GM08714 (cell line): Measurements from ENCODE around the gene SH3BP5L.
"Not testable (repeated sequence)": the region's sequence is repeated elsewhere in the genome, so short reads cannot be mapped to it uniquely, and the experiment has no call there.

ENCODE experiments used
- H3K4me3 ChIP-seq: fragments of 200-500 bp; sonication (Bioruptor generic); 2 replicates; pipeline ENCODE4 v1.5.1; 2014; ENCODE audit warnings: mild to moderate bottlenecking, low read length, inconsistent platforms
- ZNF274 ChIP-seq: IDR thresholded peaks from 2 replicates; pipeline ENCODE4 v1.6.1; 2012; ENCODE audit warnings: mild to moderate bottlenecking, low read depth, low read length

SH3BP5L gene

DNA sequence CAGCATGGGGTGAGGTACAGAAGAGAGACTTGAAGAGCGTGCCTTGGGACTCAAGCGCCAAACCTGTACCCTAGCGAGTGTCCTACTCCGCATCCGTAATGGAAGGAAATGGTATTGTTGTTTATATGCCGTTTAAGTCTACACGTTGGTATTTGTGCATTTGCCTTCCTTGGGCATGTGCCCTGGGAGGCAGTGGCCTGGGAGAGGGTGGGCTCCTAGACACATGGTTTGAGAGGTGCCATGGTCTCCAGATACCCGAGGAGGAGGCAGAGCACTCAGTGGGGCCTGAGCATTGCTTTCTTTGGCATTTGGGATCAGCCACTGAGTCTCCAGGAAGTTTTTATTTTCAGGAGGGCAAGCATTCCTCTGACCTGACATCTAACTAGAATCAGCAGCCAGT, 18.8 kb upstream of the SH3BP5L start:
- H3K4me3 ChIP-seq = no peak overlapping the region
- TF ChIP-seq ZNF274 = no peak

DNA sequence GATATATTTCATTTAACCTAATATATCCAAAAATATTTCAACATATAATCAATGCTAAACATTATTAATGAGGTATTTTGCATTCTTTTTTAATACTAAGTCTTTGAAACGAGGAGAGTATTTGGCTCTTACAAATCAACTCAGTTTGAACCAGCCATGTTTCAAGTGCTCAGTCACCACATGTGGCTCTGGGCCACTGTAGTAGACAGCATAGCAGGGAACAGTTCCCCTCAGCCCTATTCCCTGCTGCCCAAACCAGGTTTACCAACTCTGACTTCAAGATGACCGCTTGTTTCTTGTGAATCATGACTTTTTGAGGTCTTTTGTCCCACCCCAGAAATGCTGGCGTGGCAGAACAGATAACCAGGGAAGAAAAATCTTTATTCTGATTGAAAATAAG, 18.0 kb upstream of the SH3BP5L start:
- TF ChIP-seq ZNF274 = no peak
- H3K4me3 ChIP-seq = no peak overlapping the region

DNA sequence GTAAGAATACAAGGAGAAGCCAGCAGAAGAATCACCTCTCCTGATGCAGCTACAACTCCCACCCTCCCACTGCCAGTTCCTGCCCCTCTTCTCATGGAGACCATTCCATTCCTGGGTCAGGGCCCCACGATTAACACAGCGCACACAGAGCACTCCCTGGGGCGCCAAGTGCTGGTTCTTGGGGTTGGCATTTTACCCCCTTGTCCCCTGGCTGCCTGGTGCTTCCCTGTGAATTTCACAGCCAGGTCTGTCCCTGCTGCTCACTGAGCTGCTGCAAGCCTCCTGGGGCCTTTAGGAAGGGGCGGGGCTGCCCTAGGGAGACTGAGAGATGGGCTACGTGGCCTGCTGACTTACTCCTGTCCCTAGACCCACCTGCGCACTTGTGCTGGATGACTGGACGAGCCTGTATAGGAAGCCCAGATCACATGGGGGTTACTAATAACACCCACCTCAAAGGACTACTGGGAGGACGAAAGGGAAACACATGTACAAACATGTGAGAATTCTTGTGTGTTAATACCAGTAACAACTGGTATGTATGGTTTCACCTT, 17.1 kb upstream of the SH3BP5L start:
- no peak for TF ChIP-seq ZNF274
- H3K4me3 ChIP-seq = no peak overlapping the region

DNA sequence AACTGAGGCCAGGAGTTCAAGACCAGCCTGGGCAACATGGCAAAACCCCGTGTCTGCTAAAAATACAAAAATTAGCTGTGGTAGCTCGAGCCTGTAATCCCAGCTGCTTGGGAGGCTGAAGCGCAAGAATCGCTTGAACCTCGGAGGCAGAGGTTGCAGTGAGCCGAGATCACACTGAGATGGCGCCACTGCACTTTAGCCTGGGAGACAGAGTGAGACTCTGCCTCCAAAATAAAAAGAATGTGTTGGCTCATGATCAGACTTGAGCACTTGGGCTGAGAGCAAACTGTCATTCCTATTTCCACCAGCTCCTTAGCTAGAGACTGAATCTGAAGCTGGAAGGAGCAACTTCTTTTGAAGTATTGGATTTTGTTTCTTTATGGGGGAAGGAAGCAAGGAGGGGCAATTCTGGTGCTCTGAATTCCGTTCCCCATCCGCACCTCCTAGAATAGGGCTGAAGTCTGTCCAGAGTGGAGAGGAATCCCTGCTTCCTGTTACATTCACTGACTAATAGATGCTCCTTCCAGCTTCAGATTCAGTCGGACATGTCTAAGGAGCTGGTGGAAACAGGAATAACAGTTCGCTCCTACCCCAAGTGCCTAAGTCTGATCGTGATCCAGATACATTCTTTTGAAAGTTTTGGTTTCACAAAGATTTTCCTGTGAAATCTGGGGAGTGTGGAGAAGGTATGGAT, 16.1 kb upstream of the SH3BP5L start:
- H3K4me3 ChIP-seq = no peak overlapping the region
- TF ChIP-seq ZNF274 = no peak

DNA sequence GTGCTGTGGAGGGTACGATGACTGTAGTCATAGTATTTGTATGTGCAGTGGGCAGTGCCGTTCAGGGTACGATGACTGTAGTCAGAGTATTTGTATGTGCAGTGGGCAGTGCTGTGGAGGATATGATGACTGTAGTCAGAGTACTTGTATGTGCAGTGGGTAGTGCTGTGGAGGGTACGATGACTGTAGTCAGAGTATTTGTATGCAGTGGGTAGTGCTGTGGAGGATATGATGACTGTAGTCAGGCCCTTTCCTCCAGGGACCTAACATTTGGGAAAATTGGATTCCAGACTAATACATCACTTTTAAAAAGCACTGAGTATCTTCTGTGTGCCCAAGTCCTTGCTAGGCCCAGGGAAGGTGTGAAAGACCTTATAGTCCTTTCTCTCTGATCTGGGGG, 15.2 kb upstream of the SH3BP5L start:
- TF ChIP-seq ZNF274 = no peak
- H3K4me3 ChIP-seq = no peak overlapping the region

DNA sequence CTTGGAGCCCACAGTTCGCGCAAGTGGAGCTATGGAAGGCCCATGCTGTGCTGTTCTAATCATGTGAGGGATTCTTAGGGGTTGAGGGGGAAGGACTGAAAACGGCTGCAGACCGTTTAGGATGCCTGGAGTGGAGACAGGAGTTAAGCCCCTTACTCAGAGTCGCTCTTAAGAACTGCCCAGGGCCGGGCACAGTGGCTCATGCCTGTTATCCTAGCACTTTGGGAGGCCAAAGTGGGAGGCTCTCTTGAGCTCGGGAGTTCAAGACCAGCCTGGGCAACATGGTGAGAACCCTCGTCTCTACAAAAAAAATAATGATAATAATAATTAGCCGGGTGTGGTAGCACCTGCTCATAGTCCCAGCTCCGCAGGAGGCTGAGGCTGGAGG, 13.4 kb upstream of the SH3BP5L start:
- peak overlapping the region; percentile 64 for H3K4me3 ChIP-seq
- TF ChIP-seq ZNF274 = no peak

DNA sequence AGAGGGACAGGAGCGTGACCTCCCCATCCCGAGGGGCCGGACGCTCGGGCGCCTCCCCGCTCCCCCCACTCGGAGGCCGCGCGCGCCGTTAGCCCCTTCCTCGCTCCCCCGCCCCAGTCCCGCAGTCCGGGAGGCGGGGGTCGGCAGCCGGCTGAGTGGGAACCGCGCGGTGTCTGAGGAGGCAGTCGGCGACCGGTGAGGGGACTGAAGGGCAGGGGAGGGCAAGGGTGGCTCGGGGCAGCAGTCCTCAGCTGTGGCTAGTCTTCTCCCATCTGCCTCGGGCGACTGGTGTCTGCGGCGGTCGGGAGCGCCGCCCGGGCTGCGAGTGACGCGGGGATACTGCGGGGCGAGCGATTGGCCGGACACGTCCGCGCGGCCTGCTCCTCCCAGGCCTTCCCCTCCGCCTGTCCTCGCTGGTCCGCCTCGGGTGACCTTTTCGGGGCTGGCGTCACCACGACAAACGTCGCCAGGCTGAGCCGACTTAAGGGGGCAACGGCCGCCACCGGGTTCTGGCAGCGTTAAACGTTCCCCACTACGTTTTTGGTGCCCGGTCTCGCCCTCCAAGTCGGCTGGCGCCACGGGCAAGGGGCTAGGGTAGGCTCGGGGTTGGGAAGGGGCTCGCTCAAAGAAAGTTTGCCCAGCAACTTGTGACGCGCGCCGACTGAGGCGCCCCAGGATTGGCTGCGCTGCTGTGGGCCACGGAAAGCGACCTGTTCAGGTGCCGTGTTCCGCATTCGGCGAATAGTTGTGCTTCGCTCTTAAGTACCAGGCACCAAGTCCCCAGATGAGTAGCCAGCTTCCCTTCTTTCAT, 12.8 kb upstream of the SH3BP5L start:
- no peak for TF ChIP-seq ZNF274
- peak overlapping the region; percentile 64 for H3K4me3 ChIP-seq

DNA sequence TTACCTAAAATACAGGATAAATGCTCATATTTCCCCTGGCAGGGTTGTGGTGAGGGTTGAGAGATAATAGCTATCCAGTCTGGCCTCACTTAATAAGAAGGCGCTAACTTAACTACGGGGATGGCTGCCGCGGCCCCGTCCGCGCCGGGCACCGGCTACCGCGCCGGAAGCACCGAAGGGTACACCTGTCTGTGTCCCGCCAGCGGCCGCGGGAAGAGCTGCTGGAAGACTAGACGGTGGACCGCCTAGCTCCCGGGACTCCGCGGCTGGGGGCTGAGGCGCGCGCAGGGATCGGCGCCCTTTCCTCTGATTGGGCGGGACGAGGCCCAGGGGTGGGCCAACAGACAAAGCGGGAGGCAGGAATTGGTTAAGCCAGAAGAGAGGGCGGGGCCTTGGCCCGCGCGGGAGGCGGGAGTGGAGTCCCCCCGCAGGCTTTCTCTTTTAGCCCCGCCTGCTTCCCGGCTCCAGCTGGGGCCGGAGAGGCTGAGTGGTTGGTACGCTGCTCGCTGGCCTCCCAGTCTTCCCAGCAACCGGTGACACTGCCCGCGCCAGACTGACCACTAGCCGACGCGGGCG, 12.2 kb upstream of the SH3BP5L start, which contains the start of gene ZNF672:
TSS of gene ZNF672 (plus strand) at position 444 of the 576 bp plus-strand sequence. CDS start 9,051 bp downstream, outside the sequence.
- peak within 1 kb of the TSS; percentile 64 for H3K4me3 ChIP-seq
- TF ChIP-seq ZNF274 = no peak

DNA sequence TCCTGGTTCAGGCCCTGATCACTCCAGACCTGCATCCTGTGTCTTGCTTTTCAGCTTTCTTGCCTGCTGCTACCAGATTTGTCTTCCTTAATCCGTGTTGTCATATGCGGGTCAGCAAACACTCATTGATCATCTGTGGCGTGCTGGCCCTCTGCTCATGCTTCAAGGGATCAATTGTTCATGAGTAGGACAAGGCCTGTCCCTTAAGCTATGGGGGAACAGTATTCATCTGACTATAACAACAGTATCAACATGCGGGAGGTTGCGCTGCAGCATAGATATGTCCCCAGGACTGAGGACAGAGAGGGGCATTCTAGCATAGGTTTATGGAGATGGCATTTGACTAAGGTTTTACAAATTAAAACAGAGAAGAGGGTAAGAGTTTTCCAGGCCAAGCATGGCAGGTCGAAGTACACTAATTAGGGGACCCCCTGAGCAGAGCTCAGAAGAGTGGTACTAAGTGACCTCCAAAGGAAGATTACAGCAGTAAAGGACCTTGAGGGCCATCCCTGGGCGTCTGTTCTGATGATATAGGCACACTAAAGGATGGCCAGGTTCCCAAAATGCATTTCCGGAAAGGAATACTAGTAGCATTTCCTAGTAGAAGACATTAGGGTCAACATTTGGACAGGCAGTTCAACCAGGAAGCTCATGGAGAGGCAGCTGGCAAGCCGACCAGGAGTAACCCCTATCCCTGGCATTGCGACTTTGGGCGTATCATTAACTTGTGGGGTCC, 11.5 kb upstream of the SH3BP5L start:
- no peak for TF ChIP-seq ZNF274
- peak overlapping the region; percentile 64 for H3K4me3 ChIP-seq

DNA sequence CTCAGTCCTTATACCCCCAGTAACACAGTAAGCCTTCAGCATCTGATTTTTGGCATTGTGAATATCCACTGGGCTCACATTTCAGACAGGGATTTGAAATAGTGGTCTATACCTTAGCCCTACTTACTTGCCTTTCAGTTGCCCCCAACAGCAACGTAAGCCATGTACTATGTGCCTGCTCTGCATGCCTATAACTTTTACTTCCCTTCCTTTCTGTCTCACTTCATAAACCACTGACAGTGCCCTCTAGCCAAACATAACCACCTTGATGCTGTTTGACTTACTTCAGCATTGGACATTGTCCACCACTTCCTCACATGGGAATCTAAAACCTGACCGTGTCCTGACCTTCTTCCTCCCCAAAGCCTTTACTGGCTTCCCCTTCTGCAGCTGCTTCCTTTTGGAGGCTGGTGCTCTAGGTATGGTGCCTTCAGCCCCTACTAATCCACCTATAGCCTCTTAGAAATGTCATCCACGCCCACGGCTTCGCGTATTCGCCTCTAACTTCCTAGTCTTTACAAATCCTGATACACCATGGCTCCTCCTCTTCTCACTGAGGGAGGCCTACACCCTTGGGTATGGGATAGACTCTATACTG, 8.7 kb upstream of the SH3BP5L start:
- H3K4me3 ChIP-seq = no peak overlapping the region
- TF ChIP-seq ZNF274 = no peak

DNA sequence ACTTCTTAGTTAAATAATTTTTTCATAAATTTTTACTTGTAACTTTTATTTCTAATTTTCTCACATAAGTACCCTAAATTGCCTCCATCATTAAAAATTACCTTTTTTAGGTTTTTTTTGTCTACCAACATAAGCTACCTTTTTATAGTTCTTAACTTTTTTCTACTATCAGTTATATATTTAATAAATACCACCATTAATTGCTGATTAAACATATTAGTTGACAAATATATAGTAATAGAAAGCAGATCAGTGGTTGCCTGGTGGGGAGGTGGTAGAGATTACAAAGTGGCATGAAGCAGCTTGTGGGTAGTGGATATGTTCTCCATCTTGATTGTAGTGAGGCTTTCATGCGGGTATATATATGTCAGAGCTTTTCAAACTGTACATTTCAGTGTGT, 6.1 kb upstream of the SH3BP5L start:
- no peak overlapping the region for H3K4me3 ChIP-seq
- no peak for TF ChIP-seq ZNF274

DNA sequence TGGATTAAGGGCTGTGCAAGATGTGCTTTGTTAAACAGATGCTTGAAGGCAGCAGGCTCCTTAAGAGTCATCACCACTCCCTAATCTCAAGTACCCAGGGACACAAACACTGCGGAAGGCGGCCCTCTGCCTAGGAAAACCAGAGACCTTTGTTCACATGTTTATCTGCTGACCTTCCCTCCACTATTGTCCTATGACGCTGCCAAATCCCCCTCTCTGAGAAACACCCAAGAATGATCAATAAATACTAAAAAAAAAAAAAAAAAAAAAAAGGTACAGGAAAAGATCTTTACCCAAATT, 5.0 kb upstream of the SH3BP5L start:
- H3K4me3 ChIP-seq = not testable (repeated sequence)

DNA sequence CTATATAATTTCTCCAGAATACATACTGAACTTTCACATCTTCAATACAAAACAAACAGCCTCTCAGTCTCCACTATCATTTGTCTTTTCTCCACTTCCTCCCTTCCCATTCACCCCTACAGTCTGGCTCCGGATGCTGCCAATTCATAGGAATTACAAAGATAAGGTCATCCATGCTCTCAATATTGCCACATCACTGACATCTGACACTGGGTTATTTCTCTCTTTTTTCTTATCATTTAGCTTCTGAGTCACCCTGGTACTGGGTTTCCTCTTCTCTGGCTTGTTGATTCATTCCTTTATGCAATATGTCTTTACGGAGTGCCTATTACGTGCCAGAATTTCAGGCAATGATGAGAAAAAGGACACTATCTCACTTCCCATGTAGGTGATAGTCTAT, 3.1 kb upstream of the SH3BP5L start:
- H3K4me3 ChIP-seq = no peak overlapping the region
- no peak for TF ChIP-seq ZNF274

DNA sequence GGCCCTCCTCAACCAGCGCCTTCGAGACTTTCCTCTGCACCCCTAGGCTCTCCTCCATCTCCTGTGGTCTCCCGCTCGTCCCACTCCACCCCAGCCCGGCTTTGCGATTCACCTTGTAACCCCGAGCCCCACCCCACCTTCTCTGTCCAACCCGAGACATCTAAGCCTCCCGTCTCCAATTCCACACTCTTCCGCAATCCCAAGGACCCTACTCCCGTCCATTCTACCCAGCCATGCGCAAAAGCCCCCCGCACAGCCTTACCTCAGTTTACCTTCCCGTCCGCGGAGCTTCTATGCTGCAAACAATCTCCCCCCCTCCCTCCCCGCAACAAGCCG, 174 bp downstream of the SH3BP5L start:
- TF ChIP-seq ZNF274 = no peak
- H3K4me3 ChIP-seq = peak overlapping the region; percentile 88

DNA sequence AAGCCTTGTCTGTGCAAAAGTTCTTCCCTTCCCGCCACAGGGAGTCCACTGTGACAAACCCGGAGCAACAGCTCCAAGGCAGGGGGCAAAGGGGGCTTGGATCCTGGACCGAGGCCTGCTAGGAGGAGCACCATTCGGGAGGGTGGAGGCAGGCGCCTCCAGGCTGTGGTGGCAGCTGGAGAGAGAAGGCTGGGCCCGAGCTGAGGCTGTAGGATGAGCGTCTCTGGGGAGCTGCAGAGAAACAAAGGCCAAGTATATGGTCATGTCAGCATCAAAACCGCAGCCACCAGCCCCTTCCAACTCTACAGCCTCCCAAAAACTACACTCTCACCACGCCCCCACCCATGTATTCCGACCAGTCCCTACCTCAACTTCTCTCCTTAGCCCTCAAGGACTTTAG, 579 bp downstream of the SH3BP5L start:
- H3K4me3 ChIP-seq = peak overlapping the region; percentile 88
- TF ChIP-seq ZNF274 = no peak
